Breast epithelium (tissue), 4 donors: Measurements from ENCODE around the gene AHSP. TPM values are rescaled to one million over a fixed set of nuclear protein-coding genes. Genes with fewer than 3 reads are reported as not detected.

ENCODE experiments used
- DNase-seq, 2 donors: peaks; one replicate each; pipeline ENCODE4 v3.0.0-alpha.2; 2019; ENCODE audit warnings: low spot score in 2 of 2
- H3K27ac ChIP-seq, 2 donors: fragments of 200-600 bp; sonication (generic) in 1 of 2; one replicate each; pipeline ENCODE4 v1.5.1; 2016 to 2019; ENCODE audit warnings: mild to moderate bottlenecking in 1 of 2
- H3K27me3 ChIP-seq, 2 donors: fragments of 200-600 bp; sonication (generic) in 1 of 2; one replicate each; pipeline versions ENCODE4 v1.5.1 to v1.6.0; 2017 to 2019; ENCODE audit warnings: control low read depth in 1 of 2, mild to moderate bottlenecking in 1 of 2
- H3K36me3 ChIP-seq: fragments of 200-600 bp; one replicate; pipeline ENCODE4 v1.5.1; 2019
- H3K4me1 ChIP-seq, 2 donors: fragments of 200-600 bp; sonication (generic); one replicate each; pipeline ENCODE4 v1.5.1; 2016 to 2019; ENCODE audit warnings: control low read depth in 1 of 2
- H3K4me3 ChIP-seq, 3 donors: fragments of 200-600 bp; sonication (generic); 1 replicate in 2 of 3; 2 replicates in 1 of 3; pipeline ENCODE4 v1.5.1; 2016 to 2019; ENCODE audit warnings: mild to moderate bottlenecking in 3 of 3, moderate library complexity in 2 of 3
- H3K9me3 ChIP-seq, 2 donors: fragments of 200-600 bp; sonication (generic) in 1 of 2; one replicate each; pipeline ENCODE4 v1.5.1; 2016 to 2019; ENCODE audit warnings: control low read depth in 1 of 2
- POLR2A ChIP-seq: fragments of 450-650 bp; IDR thresholded peaks from one replicate; pipeline ENCODE4 v1.6.1; 2016; ENCODE audit warnings: antibody characterized with exemption, mild to moderate bottlenecking, moderate library complexity
- POLR2AphosphoS5 ChIP-seq, 3 donors: sonication (generic); formaldehyde crosslinking; IDR thresholded peaks; one replicate each; pipeline ENCODE4 v1.6.1; 2017; ENCODE audit warnings: antibody characterized with exemption in 3 of 3
- intact Hi-C: fragments of 100-400 bp; cut with DNase I; formaldehyde crosslinking; loops from one replicate; pipeline ENCODE4 v1.15.1; 2023; ENCODE audit warnings: low total_unique reads
- total RNA-seq, 3 donors: library from RNA; depleted of rRNA; stranded (reverse); fragments of >200 nt; gene quantifications; one replicate each; pipeline ENCODE4 v1.1.0, GENCODE V29; 2016
- TF ChIP-seq, protein P1 (sequence below), 3 donors: fragments of 450-650 bp; IDR thresholded peaks; one replicate each; pipeline ENCODE4 v1.5.1; 2016 to 2017; ENCODE audit warnings: antibody characterized with exemption in 3 of 3, mild to moderate bottlenecking in 3 of 3, moderate library complexity in 3 of 3

AHSP gene
- total RNA-seq, 3 donors from 2014 or later: not detected

DNA sequence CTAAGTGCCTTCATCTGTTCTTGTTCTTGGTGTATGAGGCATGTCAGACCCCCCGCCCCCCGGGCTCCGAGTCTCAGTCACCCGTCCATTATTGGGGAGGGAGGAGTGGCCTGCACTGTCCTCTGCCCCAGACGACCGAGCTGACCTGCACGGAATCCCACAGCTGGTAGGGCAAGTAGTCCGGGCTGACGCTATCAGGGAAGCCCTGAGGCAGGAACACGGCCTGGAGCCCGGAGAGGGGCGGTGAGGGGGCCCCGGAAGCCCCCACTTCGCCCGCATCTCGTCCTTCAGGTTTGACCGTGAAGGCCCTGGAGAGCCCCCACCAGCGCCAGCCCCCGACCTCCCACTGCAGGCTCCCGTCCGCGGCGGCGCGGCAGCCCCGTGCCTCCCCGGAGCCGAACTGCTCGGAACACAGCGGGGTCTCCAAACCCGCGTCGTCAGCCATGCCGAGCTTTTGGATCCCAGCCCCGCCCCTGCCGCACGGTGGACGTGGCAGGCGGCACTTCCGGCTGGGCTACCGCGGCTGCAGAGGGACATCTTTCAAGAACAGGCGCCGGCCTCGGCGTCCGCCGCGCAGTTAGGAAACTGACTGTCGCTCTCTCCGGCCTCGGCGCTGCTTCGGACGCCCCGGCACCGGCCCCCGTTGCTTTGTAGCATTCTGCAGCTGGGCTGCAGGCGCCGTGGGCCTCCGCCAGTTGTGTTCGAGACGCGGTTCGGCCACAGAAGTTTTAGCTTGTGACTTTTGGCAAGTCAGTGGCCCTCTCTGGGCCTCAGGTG is 19.6 kb upstream of the AHSP start, which contains the start of gene RUSF1:
Gene RUSF1 (minus strand): TSS at position 463 of the 777 bp plus-strand sequence. CDS start 18 bp downstream, at position 445.
- TF ChIP-seq POLR2A: peak; percentile 88
- TF ChIP-seq, protein P1, sequence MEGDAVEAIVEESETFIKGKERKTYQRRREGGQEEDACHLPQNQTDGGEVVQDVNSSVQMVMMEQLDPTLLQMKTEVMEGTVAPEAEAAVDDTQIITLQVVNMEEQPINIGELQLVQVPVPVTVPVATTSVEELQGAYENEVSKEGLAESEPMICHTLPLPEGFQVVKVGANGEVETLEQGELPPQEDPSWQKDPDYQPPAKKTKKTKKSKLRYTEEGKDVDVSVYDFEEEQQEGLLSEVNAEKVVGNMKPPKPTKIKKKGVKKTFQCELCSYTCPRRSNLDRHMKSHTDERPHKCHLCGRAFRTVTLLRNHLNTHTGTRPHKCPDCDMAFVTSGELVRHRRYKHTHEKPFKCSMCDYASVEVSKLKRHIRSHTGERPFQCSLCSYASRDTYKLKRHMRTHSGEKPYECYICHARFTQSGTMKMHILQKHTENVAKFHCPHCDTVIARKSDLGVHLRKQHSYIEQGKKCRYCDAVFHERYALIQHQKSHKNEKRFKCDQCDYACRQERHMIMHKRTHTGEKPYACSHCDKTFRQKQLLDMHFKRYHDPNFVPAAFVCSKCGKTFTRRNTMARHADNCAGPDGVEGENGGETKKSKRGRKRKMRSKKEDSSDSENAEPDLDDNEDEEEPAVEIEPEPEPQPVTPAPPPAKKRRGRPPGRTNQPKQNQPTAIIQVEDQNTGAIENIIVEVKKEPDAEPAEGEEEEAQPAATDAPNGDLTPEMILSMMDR (IDR thresholded peaks at IDR 0.05): peak in 1 of 3 donors; percentile 12
- peak; percentile 79 to 96 (median 89) for TF ChIP-seq POLR2AphosphoS5 (IDR thresholded peaks at IDR 0.05)
- intact Hi-C loops: no loop called here
- Histone ChIP-seq H3K4me3 (peak within 1 kb of the TSS; percentile 84 to 99 (median 96)), H3K27me3 (no peaks in the 10 kb centered on the region), H3K9me3 (no peaks in the 10 kb centered on the region), H3K36me3 (no peaks in the 10 kb centered on the region), H3K27ac (peak within 1 kb of the TSS; percentile 95 to 96), H3K4me1 (peaks cover 0 to 10% of the 10 kb centered on the region in 2 donors)
- DNase-seq: peak; percentile 88 to 89

DNA sequence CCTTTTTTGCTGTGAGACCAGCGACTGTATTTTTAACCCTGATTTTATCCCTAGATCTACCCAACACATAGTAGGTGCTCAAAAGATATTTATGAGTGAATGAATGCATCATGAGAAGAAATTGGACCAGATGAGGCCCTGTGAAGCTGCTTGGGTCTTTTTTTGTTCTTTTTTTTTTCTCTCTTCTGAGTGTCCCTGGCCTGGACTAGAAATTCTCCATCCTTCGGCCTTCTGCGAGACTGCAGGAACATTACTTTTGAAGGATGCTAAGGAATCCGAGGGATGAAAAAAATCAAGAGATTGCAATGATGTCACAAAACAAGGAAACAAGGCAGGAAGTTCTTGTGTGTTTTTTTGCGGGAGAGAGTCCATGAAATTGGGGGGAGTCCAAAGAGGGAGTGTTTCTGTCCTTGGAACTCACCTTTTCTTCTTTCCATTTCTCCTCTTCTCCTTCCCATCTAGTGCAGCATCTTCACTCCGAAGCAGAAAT is 18.9 kb upstream of the AHSP start:
- no peak for DNase-seq
- intact Hi-C loops: no loop called here
- peaks cover 0 to 10% of the 10 kb centered on the region in 2 donors for H3K4me1 ChIP-seq
- H3K4me3 ChIP-seq: peak overlapping the region; percentile 84 to 99 (median 96)
- H3K36me3 ChIP-seq: no peaks in the 10 kb centered on the region
- H3K27ac ChIP-seq: peak overlapping the region; percentile 95 to 96
- H3K27me3 ChIP-seq: no peaks in the 10 kb centered on the region
- H3K9me3 ChIP-seq: no peaks in the 10 kb centered on the region
- TF ChIP-seq POLR2AphosphoS5 (IDR thresholded peaks at IDR 0.05) (no peak), POLR2A (no peak)
- TF ChIP-seq, protein P1 (IDR thresholded peaks at IDR 0.05): no peak

DNA sequence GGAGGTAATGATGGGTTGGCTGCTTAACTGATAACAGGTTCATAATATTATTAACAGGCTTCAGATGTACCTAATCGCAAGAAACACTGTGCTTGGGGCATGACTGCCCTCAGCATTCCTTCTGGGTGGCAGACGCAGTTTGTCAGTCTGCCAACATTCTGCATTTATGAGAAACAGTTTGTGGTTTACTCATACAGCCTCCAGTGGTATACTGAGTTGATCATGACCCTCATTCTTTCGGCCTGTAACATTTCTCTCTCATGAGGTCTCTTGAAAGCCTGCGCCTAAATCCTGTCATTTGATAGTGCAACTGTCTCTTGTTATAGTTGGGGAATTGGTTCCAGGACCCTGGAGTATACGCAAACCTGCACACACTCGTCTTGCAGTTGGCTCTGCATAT is 14.6 kb upstream of the AHSP start:
- H3K27ac ChIP-seq: no peak overlapping the region
- no peak for DNase-seq
- H3K4me1 ChIP-seq: no peaks in the 10 kb centered on the region
- no peaks in the 10 kb centered on the region for H3K9me3 ChIP-seq
- H3K36me3 ChIP-seq: no peaks in the 10 kb centered on the region
- intact Hi-C loops: no loop called here
- H3K27me3 ChIP-seq: no peaks in the 10 kb centered on the region
- TF ChIP-seq, protein P1 (IDR thresholded peaks at IDR 0.05): no peak
- TF ChIP-seq POLR2AphosphoS5 (IDR thresholded peaks at IDR 0.05): no peak
- H3K4me3 ChIP-seq: no peak overlapping the region

DNA sequence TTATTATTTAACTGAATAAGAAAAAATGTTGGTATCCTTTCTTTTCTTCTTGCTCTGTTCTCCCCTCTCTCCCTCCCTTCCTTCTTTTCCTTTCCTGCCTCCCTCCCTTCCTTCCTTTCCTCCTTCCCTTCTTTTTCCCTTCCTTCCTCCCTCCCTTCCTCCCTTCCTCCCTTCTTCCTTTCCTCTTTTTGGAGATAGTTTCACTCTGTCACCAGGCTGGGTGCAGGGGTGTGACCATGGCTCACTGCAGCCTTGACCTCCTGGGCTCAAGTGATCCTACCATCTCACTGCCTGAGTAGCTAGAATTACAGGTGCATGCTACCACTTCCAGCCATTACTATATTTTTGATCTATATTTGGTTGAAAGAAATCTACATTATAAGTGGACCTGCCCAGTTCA is 13.8 kb upstream of the AHSP start:
- TF ChIP-seq POLR2A (no peak), POLR2AphosphoS5 (IDR thresholded peaks at IDR 0.05) (no peak)
- TF ChIP-seq, protein P1 (IDR thresholded peaks at IDR 0.05): no peak
- intact Hi-C loops: loop anchor here (1.0 kb wide), 1 partner anchor 29 kb away; no protein-coding TSS in a partner anchor
- Histone ChIP-seq H3K27ac (no peak overlapping the region), H3K27me3 (no peaks in the 10 kb centered on the region), H3K4me1 (no peaks in the 10 kb centered on the region), H3K36me3 (no peaks in the 10 kb centered on the region), H3K4me3 (no peak overlapping the region), H3K9me3 (no peaks in the 10 kb centered on the region)
- DNase-seq: no peak

DNA sequence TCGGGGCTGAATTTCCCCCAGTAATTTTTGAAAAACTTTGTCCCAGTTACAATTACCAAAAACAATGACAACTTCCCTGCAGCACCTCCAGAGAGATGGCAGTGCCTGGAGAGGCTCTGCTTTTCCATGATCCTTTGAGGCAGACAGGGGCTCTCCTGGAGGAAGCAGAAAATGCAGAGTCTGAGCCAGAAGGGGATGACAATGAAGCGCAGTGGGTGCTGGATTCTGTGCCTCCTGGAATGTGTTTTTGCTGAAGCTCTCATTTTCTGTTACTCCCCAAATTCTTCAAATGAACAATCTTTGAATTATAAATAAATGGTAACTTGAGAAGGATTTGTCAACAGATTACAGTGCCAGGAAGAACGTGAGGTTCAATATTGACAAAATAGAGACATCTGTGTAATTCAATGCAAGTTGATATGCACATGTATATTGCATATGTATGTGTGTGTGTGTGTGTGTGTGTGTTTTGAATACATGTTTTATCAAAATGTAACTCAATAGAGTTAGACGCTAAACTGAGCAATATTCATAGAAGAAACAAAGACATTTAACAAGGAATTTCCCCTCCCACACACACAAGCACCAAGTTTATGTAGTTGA is 9.8 kb upstream of the AHSP start:
- intact Hi-C loops: no loop called here
- no peak overlapping the region for H3K4me3 ChIP-seq
- no peaks in the 10 kb centered on the region for H3K9me3 ChIP-seq
- DNase-seq: no peak
- TF ChIP-seq POLR2A (no peak), POLR2AphosphoS5 (IDR thresholded peaks at IDR 0.05) (no peak)
- TF ChIP-seq, protein P1 (IDR thresholded peaks at IDR 0.05): no peak
- H3K4me1 ChIP-seq: no peaks in the 10 kb centered on the region
- H3K36me3 ChIP-seq: no peaks in the 10 kb centered on the region
- no peak overlapping the region for H3K27ac ChIP-seq
- no peaks in the 10 kb centered on the region for H3K27me3 ChIP-seq
